Sigmoid colon (tissue), 7 donors: ENCODE results near the gene KRTAP22-1. TPM values are rescaled to one million over a fixed set of nuclear protein-coding genes. Genes with fewer than 3 reads are reported as not detected.

Experiments used
- DNase-seq: peaks from one replicate; pipeline ENCODE4 v3.0.0-alpha.2; 2019
- H3K27ac ChIP-seq, 4 donors: fragments of 200-600 bp; sonication (generic); one replicate each; pipeline ENCODE4 v1.5.1; 2016 to 2019; ENCODE audit warnings: mild to moderate bottlenecking in 1 of 4
- H3K27me3 ChIP-seq, 3 donors: fragments of 200-600 bp; sonication (generic); one replicate each; pipeline ENCODE4 v1.5.1; 2019; ENCODE audit warnings: mild to moderate bottlenecking in 1 of 3
- H3K36me3 ChIP-seq, 4 donors: fragments of 200-600 bp; sonication (generic); one replicate each; pipeline ENCODE4 v1.5.1; 2016 to 2019
- H3K4me1 ChIP-seq, 4 donors: fragments of 200-600 bp; sonication (generic); one replicate each; pipeline ENCODE4 v1.5.1; 2017 to 2019
- H3K4me3 ChIP-seq, 4 donors: fragments of 200-600 bp; sonication (generic); one replicate each; pipeline ENCODE4 v1.5.1; 2017 to 2019; ENCODE audit warnings: mild to moderate bottlenecking in 2 of 4, moderate library complexity in 1 of 4
- H3K9me3 ChIP-seq, 4 donors: fragments of 200-600 bp in 3 of 4; sonication (generic) in 3 of 4; one replicate each; pipeline versions ENCODE4 v1.5.1 to v1.6.1; 2013 to 2019
- EP300 ChIP-seq, 4 donors: sonication (generic); formaldehyde crosslinking; IDR thresholded peaks; one replicate each; pipeline ENCODE4 v1.6.1; 2017; ENCODE audit warnings: antibody characterized with exemption in 4 of 4
- POLR2A ChIP-seq, 2 donors: fragments of 450-650 bp; IDR thresholded peaks; one replicate each; pipeline ENCODE4 v1.6.1; 2016; ENCODE audit warnings: antibody characterized with exemption in 2 of 2, mild to moderate bottlenecking in 2 of 2, moderate library complexity in 2 of 2
- POLR2AphosphoS5 ChIP-seq, 4 donors: sonication (generic); formaldehyde crosslinking; IDR thresholded peaks; one replicate each; pipeline ENCODE4 v1.6.1; 2017; ENCODE audit warnings: antibody characterized with exemption in 4 of 4
- WGBS, 2 donors: extraction: QIAGEN DNeasy Blood & Tissue Kit; methylation state at CpG; one replicate each; pipeline ENCODE4 v1.1.7; 2013; 5-methylcytosine and 5-hydroxymethylcytosine counted together
- intact Hi-C: fragments of 100-400 bp; cut with DNase I; formaldehyde crosslinking; loops from one replicate; pipeline ENCODE4 v1.15.1; 2023
- polyA plus RNA-seq, 3 donors: library from polyadenylated mRNA; stranded (reverse); fragments of 200-250 nt; gene quantifications; one replicate each; pipeline ENCODE4 v1.2.3, GENCODE V29; 2013
- total RNA-seq, 4 donors: library from RNA; depleted of rRNA; stranded (reverse); fragments of >200 nt; gene quantifications; one replicate each; pipeline ENCODE4 v1.1.0, GENCODE V29; 2016
- TF ChIP-seq, protein P1 (sequence below), 4 experiments: fragments of 450-650 bp in 3 of 4; fragments of 200-600 bp in 1 of 4; IDR thresholded peaks; one replicate each; pipeline ENCODE4 v1.5.1; 2016 to 2019; ENCODE audit warnings: antibody characterized with exemption in 4 of 4, mild to moderate bottlenecking in 3 of 4, moderate library complexity in 2 of 4
- donor health status: healthy with polysubstance abuse.
- donor health status: Bipolar disorder and iron deficiency.
- donor health status: healthy.

KRTAP22-1 gene
- total and polyA plus RNA-seq, 7 donors = not detected

DNA sequence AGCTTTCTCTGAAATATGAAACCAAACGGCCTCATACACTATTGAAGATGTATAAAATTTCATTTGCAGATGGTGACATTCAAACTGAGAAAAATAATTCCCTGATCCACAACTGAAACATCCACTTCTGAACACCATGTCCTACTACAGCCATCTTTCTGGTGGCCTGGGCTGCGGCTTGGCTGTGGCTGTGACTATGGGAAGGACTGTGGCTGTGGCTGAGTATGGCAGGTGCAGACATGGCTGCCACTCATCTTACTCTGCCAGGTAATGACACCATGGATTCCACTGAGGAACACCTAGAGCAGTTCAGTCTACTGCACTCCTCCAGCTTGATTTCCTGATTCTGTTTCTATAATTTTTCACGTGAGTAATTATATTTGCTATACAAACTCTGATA lies 19.6 kb downstream of the KRTAP22-1 start, which contains the start of gene KRTAP20-4:
TSS of gene KRTAP20-4 (plus strand) at position 106 of the 400 bp plus-strand sequence.
- TF ChIP-seq EP300 (IDR thresholded peaks at IDR 0.05) (no peak), POLR2A (IDR thresholded peaks at IDR 0.05) (no peak), POLR2AphosphoS5 (IDR thresholded peaks at IDR 0.05) (no peak)
- TF ChIP-seq, protein P1, sequence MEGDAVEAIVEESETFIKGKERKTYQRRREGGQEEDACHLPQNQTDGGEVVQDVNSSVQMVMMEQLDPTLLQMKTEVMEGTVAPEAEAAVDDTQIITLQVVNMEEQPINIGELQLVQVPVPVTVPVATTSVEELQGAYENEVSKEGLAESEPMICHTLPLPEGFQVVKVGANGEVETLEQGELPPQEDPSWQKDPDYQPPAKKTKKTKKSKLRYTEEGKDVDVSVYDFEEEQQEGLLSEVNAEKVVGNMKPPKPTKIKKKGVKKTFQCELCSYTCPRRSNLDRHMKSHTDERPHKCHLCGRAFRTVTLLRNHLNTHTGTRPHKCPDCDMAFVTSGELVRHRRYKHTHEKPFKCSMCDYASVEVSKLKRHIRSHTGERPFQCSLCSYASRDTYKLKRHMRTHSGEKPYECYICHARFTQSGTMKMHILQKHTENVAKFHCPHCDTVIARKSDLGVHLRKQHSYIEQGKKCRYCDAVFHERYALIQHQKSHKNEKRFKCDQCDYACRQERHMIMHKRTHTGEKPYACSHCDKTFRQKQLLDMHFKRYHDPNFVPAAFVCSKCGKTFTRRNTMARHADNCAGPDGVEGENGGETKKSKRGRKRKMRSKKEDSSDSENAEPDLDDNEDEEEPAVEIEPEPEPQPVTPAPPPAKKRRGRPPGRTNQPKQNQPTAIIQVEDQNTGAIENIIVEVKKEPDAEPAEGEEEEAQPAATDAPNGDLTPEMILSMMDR (IDR thresholded peaks at IDR 0.05) = no peak
- WGBS, 2 donors = 81 to 89% methylated on average over 3 of the region's 3 CpGs
- no peaks in the 10 kb centered on the region for H3K4me1 ChIP-seq
- H3K36me3 ChIP-seq = no peaks in the 10 kb centered on the region
- H3K27ac ChIP-seq = no peak within 1 kb of the TSS
- no peaks in the 10 kb centered on the region for H3K27me3 ChIP-seq
- intact Hi-C loops = no loop called here
- no peak within 1 kb of the TSS for H3K4me3 ChIP-seq
- DNase-seq = no peak
- H3K9me3 ChIP-seq = no peaks in the 10 kb centered on the region

DNA sequence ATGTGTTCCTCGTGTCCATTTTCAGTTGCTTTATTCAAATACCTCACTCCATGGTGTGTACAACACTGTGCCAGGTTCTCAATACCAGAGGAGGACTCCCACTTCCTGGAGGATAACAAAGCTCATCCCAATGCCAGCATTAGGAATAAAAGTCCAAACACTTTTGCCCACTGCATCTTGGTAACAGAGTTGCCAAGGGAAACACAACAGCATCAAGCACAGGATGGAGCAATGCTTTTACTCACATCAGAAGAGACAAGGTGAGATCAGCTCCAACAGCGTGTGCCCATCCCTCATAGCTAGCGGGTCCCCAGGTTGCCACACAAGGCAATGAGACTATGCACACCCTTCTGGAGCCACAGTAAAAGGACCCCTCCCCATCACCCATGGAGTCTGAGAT lies 22.5 kb downstream of the KRTAP22-1 start:
- TF ChIP-seq POLR2A (IDR thresholded peaks at IDR 0.05) = no peak
- TF ChIP-seq POLR2AphosphoS5 (IDR thresholded peaks at IDR 0.05) = no peak
- Histone ChIP-seq H3K27me3 (no peaks in the 10 kb centered on the region), H3K27ac (no peak overlapping the region), H3K9me3 (no peaks in the 10 kb centered on the region), H3K4me3 (no peak overlapping the region), H3K36me3 (no peaks in the 10 kb centered on the region), H3K4me1 (no peaks in the 10 kb centered on the region)
- intact Hi-C loops = no loop called here
- whole genome bisulfite sequencing, 2 donors = 85 to 94% methylated on average over 3 of the region's 3 CpGs
- DNase-seq = no peak

DNA sequence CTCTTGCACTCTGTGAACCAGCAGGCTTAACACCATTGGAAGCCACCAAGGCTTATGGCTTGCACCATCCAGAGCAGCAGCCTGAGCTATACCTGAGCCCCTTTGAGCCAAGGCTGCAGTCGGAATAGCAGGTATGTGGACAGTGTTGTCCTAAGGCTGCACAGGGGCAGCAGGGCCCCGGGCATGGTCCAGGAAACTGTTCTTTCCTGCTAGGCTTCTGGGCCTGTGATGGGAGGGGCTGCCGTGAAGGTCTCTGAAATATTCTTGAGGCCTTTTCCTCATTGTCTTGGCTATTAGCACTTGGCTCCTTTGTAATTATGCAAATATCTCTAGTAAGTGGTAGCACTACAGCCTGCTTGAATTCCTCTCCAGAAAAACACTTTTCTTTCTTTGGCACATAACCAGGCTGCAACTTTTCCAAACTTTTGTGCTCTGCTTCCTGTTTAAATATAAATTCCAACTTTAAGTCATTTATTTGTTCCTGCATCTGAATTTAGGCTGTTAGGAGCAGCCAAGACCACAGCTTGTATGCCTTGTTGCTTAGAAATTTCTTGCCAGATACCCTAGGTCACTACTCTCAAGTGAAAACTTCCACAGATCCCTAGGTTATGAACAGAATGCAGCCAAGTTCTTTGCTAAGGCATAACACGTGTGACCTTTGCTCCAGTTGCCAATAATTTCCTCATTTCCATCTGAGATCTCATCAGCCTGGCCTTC lies 24.7 kb downstream of the KRTAP22-1 start:
- Histone ChIP-seq H3K27ac (no peak overlapping the region), H3K36me3 (no peaks in the 10 kb centered on the region), H3K9me3 (no peaks in the 10 kb centered on the region), H3K4me3 (no peak overlapping the region), H3K4me1 (no peaks in the 10 kb centered on the region), H3K27me3 (no peaks in the 10 kb centered on the region)
- DNase-seq = no peak
- 66 to 72% methylated on average over 4 of the region's 4 CpGs for WGBS, 2 donors
- no peak for TF ChIP-seq EP300 (IDR thresholded peaks at IDR 0.05)
- TF ChIP-seq, protein P1 (IDR thresholded peaks at IDR 0.05) = no peak
- no peak for TF ChIP-seq POLR2AphosphoS5 (IDR thresholded peaks at IDR 0.05)
- intact Hi-C loops = no loop called here

DNA sequence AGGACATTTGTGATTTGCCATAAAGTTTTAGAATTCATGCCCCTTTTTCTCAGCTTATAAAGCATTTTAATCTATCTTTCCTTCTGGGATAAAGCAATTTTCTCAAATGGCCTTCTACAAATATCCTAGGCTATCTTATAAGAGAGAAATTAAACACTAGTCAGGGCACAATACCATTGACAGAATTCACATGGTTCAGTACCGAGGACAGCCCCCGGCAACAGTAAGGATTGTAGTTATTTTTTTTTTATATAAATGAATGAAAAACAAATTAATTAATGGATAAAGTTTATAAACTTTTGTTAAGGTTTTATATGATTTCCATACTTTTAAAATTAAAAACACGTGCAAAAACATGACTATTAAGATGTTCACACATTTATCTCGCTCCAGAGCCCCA lies 27.2 kb downstream of the KRTAP22-1 start:
- Histone ChIP-seq H3K4me1 (no peaks in the 10 kb centered on the region), H3K9me3 (no peaks in the 10 kb centered on the region), H3K36me3 (no peaks in the 10 kb centered on the region), H3K27ac (no peak overlapping the region), H3K4me3 (no peak overlapping the region), H3K27me3 (no peaks in the 10 kb centered on the region)
- intact Hi-C loops = no loop called here
- 78 to 88% methylated on average over 4 of the region's 4 CpGs for WGBS, 2 donors
- no peak for DNase-seq
- TF ChIP-seq EP300 (IDR thresholded peaks at IDR 0.05) (no peak), POLR2A (IDR thresholded peaks at IDR 0.05) (no peak), POLR2AphosphoS5 (IDR thresholded peaks at IDR 0.05) (no peak)
- TF ChIP-seq, protein P1 (IDR thresholded peaks at IDR 0.05) = no peak

DNA sequence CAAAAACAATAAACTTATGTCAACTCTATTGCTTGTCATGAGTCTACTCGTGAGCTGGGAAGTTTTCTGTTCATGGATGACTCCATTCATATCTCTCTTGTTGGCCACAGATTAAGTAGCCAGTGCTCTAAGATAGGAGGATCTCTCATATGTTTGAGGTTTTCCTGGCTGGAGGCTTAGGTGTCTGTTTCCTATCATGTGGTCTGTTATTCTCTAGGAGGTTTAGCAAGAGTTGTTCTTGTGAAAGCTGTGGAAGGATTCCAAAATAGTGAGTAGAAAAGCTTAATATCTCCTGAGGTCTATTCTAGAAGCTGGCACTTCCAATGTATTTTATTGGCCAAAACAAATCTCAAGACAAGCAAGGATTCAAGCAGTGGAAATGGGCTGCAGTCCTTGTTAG lies 28.3 kb downstream of the KRTAP22-1 start:
- no peak for TF ChIP-seq POLR2A (IDR thresholded peaks at IDR 0.05)
- peak in 1 of 4 donors; percentile 21 for TF ChIP-seq POLR2AphosphoS5 (IDR thresholded peaks at IDR 0.05)
- TF ChIP-seq EP300 (IDR thresholded peaks at IDR 0.05) = no peak
- H3K36me3 ChIP-seq = no peaks in the 10 kb centered on the region
- intact Hi-C loops = no loop called here
- no peak overlapping the region for H3K27ac ChIP-seq
- no peaks in the 10 kb centered on the region for H3K4me1 ChIP-seq
- no peaks in the 10 kb centered on the region for H3K27me3 ChIP-seq
- DNase-seq = no peak
- H3K4me3 ChIP-seq = no peak overlapping the region
- 68 to 75% methylated on average over 1 of the region's 1 CpG for WGBS, 2 donors
- H3K9me3 ChIP-seq = no peaks in the 10 kb centered on the region

DNA sequence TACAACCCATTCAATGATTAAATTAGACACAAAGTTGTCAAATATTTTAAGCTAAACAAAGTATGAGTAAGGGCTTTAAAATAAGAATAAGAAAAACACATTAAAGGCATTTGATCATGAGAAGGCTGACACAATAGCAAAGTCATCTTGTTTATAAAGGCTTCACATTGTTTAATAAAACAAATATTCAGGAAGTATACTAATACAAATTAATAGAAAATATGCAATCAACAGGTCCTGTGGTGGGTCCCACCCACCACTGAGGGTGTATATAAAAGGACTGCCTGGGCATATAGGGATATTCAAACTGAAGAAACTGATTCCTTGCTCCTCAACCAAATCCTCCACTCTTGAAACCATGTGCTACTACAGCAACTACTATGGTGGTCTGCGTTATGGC lies 34.0 kb downstream of the KRTAP22-1 start, which contains the start of gene KRTAP20-2:
TSS of gene KRTAP20-2 (plus strand) at position 301 of the 400 bp plus-strand sequence. CDS start at position 359, 58 bp downstream.
- H3K9me3 ChIP-seq = no peaks in the 10 kb centered on the region
- no peaks in the 10 kb centered on the region for H3K4me1 ChIP-seq
- no peaks in the 10 kb centered on the region for H3K36me3 ChIP-seq
- H3K27me3 ChIP-seq = no peaks in the 10 kb centered on the region
- no peak within 1 kb of the TSS for H3K4me3 ChIP-seq
- no peak for TF ChIP-seq EP300 (IDR thresholded peaks at IDR 0.05)
- TF ChIP-seq POLR2A (IDR thresholded peaks at IDR 0.05) = no peak
- TF ChIP-seq, protein P1 (IDR thresholded peaks at IDR 0.05) = no peak
- TF ChIP-seq POLR2AphosphoS5 (IDR thresholded peaks at IDR 0.05) = no peak
- intact Hi-C loops = no loop called here
- H3K27ac ChIP-seq = no peak within 1 kb of the TSS
- DNase-seq = no peak
- WGBS, 2 donors = 86 to 95% methylated on average over 1 of the region's 1 CpG
